Upper lobe of left lung (tissue), 6 donors: ENCODE measurements around the gene SLC13A3. TPM values are rescaled to one million over a fixed set of nuclear protein-coding genes. Genes with fewer than 3 reads are reported as not detected.

Source experiments
- ATAC-seq, 2 donors: fragments of 200-7000 bp; cut with Tn5 transposase; one replicate each; pipeline ENCODE4 v1.9.1; 2022; ENCODE audit warnings: mild to moderate bottlenecking in 2 of 2, moderate library complexity in 2 of 2; ENCODE audit not compliant: low FRiP score in 2 of 2
- DNase-seq, 2 donors: peaks; one replicate each; pipeline ENCODE4 v3.0.0-alpha.2; 2019 to 2020
- H3K27ac ChIP-seq, 4 donors: fragments of 200-600 bp; sonication (generic); one replicate each; pipeline ENCODE4 v1.5.1; 2016 to 2019
- H3K27me3 ChIP-seq, 4 donors: fragments of 200-600 bp; sonication (generic); one replicate each; pipeline ENCODE4 v1.5.1; 2017 to 2019
- H3K36me3 ChIP-seq, 4 donors: fragments of 200-600 bp; sonication (generic); one replicate each; pipeline ENCODE4 v1.5.1; 2016 to 2019
- H3K4me1 ChIP-seq, 4 donors: fragments of 200-600 bp; sonication (generic); one replicate each; pipeline ENCODE4 v1.5.1; 2018 to 2019
- H3K4me3 ChIP-seq, 4 donors: fragments of 200-600 bp; sonication (generic); one replicate each; pipeline ENCODE4 v1.5.1; 2017 to 2019; ENCODE audit warnings: mild to moderate bottlenecking in 2 of 4, moderate library complexity in 1 of 4
- H3K9me3 ChIP-seq, 4 donors: fragments of 200-600 bp; sonication (generic); one replicate each; pipeline ENCODE4 v1.5.1; 2018 to 2019
- EP300 ChIP-seq, 4 donors: sonication (generic); formaldehyde crosslinking; IDR thresholded peaks; one replicate each; pipeline ENCODE4 v1.5.1; 2017; ENCODE audit warnings: antibody characterized with exemption in 4 of 4, control low read depth in 2 of 4
- POLR2A ChIP-seq, 4 donors: fragments of 450-650 bp; IDR thresholded peaks; one replicate each; pipeline ENCODE4 v1.5.1; 2016 to 2017; ENCODE audit warnings: antibody characterized with exemption in 4 of 4, mild to moderate bottlenecking in 2 of 4
- POLR2AphosphoS5 ChIP-seq, 2 donors: sonication (generic); formaldehyde crosslinking; IDR thresholded peaks; one replicate each; pipeline ENCODE4 v1.5.1; 2017; ENCODE audit warnings: antibody characterized with exemption in 2 of 2
- WGBS, 2 donors: methylation state at CpG; one replicate each; pipeline ENCODE4 v1.1.5; 2017 to 2018; 5-methylcytosine and 5-hydroxymethylcytosine counted together
- total RNA-seq, 6 donors: library from RNA; depleted of rRNA in 4 of 6; stranded (reverse); fragments of >200 nt in 4 of 6; gene quantifications; one replicate each; pipeline versions ENCODE4 v1.1.0 to v1.2.1, GENCODE V29; 2016 to 2021
- TF ChIP-seq, protein P1 (sequence below), 6 experiments: fragments of 450-650 bp in 4 of 6; fragments of 200-600 bp in 2 of 6; sonication (generic) in 2 of 6; IDR thresholded peaks; one replicate each; pipeline ENCODE4 v1.5.1; 2016 to 2019; ENCODE audit warnings: antibody characterized with exemption in 6 of 6
- donor health status: DM: no; HTN: no; CAD: no; lungs with moderate emphysema.
- donor health status: DM: no; HTN: yes; CAD: no; lungs with severe emphysema.

The SLC13A3 gene
- total RNA-seq, 6 donors from 2014 or later = 0.88 to 11.5 (median 1.3) TPM

DNA sequence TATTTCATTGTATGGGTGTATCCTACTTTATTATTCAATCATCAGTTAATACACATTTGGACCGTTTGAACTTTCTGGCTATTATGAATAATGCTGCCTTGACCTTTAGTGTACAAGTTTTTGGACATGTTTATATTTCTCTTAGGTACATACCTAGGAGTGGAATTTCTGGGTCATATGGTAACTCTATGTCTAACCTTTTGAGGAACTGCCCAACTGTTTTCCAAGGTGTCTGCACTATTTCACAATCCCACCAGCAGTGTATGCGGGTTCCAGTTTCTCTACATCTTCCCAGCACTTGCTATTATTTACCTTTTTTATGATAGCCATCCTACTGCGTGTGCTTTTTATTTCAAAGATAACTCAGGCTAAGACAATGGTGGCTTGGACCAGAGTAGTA is 14.3 kb upstream of the SLC13A3 start:
- Histone ChIP-seq H3K4me1 (no peaks in the 10 kb centered on the region), H3K4me3 (no peak overlapping the region), H3K27me3 (no peaks in the 10 kb centered on the region), H3K36me3 (no peaks in the 10 kb centered on the region), H3K27ac (no peak overlapping the region), H3K9me3 (peaks cover 4 to 9% (median 6%) of the 10 kb centered on the region in 4 donors)
- TF ChIP-seq EP300 (IDR thresholded peaks at IDR 0.05) (no peak), POLR2A (IDR thresholded peaks at IDR 0.05) (no peak), POLR2AphosphoS5 (IDR thresholded peaks at IDR 0.05) (no peak)
- TF ChIP-seq, protein P1, sequence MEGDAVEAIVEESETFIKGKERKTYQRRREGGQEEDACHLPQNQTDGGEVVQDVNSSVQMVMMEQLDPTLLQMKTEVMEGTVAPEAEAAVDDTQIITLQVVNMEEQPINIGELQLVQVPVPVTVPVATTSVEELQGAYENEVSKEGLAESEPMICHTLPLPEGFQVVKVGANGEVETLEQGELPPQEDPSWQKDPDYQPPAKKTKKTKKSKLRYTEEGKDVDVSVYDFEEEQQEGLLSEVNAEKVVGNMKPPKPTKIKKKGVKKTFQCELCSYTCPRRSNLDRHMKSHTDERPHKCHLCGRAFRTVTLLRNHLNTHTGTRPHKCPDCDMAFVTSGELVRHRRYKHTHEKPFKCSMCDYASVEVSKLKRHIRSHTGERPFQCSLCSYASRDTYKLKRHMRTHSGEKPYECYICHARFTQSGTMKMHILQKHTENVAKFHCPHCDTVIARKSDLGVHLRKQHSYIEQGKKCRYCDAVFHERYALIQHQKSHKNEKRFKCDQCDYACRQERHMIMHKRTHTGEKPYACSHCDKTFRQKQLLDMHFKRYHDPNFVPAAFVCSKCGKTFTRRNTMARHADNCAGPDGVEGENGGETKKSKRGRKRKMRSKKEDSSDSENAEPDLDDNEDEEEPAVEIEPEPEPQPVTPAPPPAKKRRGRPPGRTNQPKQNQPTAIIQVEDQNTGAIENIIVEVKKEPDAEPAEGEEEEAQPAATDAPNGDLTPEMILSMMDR (IDR thresholded peaks at IDR 0.05) = no peak
- DNase-seq = no peak
- WGBS, 2 donors = 82 to 95% methylated on average over 3 of the region's 3 CpGs
- ATAC-seq = no peak

DNA sequence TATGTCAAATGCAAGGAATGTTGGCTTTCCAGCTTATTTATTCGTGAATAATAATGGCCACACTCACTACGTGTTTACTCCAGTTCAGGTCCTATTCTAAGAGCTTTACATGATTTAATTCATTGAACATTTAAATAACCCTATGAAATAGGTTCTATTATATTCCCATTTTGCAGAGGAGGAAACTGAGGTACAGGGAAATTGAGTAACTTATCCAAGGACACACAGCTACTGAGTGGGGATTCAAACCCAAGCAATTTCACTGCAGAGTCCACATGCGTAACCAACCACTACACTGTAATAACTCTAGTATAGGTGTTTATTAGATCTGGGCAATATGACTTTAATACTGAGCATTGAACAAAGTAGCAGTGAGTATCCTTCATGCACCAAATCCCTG is 12.3 kb upstream of the SLC13A3 start:
- TF ChIP-seq POLR2A (IDR thresholded peaks at IDR 0.05) = no peak
- TF ChIP-seq POLR2AphosphoS5 (IDR thresholded peaks at IDR 0.05) = no peak
- no peak for TF ChIP-seq EP300 (IDR thresholded peaks at IDR 0.05)
- TF ChIP-seq, protein P1 (IDR thresholded peaks at IDR 0.05) = no peak
- ATAC-seq (no peak), DNase-seq (no peak)
- no peaks in the 10 kb centered on the region for H3K4me1 ChIP-seq
- no peak overlapping the region for H3K4me3 ChIP-seq
- no peaks in the 10 kb centered on the region for H3K27me3 ChIP-seq
- no peak overlapping the region for H3K27ac ChIP-seq
- H3K36me3 ChIP-seq = no peaks in the 10 kb centered on the region
- WGBS, 2 donors = 89 to 97% methylated on average over 3 of the region's 3 CpGs
- no peaks in the 10 kb centered on the region for H3K9me3 ChIP-seq

DNA sequence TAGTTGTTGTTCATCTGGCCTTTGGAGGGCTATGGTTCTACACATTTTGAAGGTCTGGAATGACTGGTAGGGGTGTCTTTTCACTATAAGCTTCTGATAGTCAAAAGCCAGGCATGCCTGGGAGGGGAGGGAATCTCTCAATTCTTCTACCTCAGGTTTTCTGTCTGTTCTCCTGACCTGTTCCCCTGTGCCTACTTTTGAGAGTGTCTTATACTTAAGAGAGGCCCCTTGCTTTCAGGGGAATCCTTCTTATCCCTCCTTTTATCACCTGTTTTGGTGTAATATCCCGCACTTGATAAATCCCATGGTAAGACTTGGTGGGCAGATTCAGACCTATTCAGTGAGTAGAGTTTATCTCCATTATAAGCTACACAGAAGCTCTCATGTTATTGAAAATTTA is 10.4 kb upstream of the SLC13A3 start:
- H3K4me1 ChIP-seq = no peaks in the 10 kb centered on the region
- H3K27ac ChIP-seq = no peak overlapping the region
- H3K4me3 ChIP-seq = no peak overlapping the region
- DNase-seq = no peak
- no peaks in the 10 kb centered on the region for H3K9me3 ChIP-seq
- no peak for ATAC-seq
- no peaks in the 10 kb centered on the region for H3K27me3 ChIP-seq
- TF ChIP-seq POLR2A (IDR thresholded peaks at IDR 0.05) (no peak), POLR2AphosphoS5 (IDR thresholded peaks at IDR 0.05) (no peak), EP300 (IDR thresholded peaks at IDR 0.05) (no peak)
- TF ChIP-seq, protein P1 (IDR thresholded peaks at IDR 0.05) = no peak
- 94 to 100% methylated on average over 1 of the region's 1 CpG for WGBS, 2 donors
- no peaks in the 10 kb centered on the region for H3K36me3 ChIP-seq

DNA sequence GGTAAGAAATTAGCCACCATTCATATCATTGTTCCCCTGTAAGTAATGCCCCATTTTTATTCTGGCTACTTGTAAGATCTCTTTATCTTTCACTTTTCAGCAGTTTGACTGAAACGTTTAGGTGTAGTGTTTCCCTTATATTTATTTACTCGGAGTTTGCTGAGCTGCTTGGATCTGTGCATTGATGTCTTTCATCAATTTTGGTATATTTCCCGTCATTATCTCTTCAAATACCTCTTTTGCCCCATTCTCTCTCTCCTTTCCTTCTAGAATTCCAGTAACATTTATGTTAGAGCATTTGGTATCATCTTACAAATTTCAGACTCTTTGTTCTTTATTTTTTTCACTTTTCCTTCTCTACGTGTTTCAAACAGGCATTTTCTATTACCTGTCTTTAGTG is 9.2 kb upstream of the SLC13A3 start:
- no peaks in the 10 kb centered on the region for H3K9me3 ChIP-seq
- H3K27me3 ChIP-seq = no peaks in the 10 kb centered on the region
- ATAC-seq = no peak
- no peak for DNase-seq
- WGBS, 2 donors = 86% methylated on average over 4 of the region's 4 CpGs
- no peaks in the 10 kb centered on the region for H3K4me1 ChIP-seq
- H3K4me3 ChIP-seq = no peak overlapping the region
- no peak overlapping the region for H3K27ac ChIP-seq
- TF ChIP-seq POLR2AphosphoS5 (IDR thresholded peaks at IDR 0.05) = no peak
- TF ChIP-seq, protein P1 (IDR thresholded peaks at IDR 0.05) = no peak
- no peak for TF ChIP-seq POLR2A (IDR thresholded peaks at IDR 0.05)
- TF ChIP-seq EP300 (IDR thresholded peaks at IDR 0.05) = no peak
- no peaks in the 10 kb centered on the region for H3K36me3 ChIP-seq

DNA sequence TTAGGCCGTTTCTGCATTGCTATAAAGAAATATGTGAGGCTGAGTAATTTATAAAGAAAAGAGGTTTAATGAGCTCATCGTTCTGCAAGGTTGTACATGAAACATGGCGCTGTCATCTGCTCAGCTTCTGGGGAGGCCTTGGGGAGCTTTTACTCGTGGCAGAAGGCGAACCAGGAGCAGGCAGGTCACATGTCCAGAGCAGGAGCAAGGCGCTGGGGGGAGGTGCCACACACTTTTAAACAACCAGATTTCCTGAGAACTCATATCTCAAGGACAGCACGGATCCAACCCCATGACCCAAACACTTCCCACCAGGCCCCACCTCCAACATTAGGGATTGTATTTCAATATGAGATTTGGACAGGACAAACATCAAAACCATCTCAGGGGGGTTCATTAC is 6.4 kb upstream of the SLC13A3 start:
- no peaks in the 10 kb centered on the region for H3K4me1 ChIP-seq
- no peaks in the 10 kb centered on the region for H3K9me3 ChIP-seq
- no peak overlapping the region for H3K27ac ChIP-seq
- TF ChIP-seq, protein P1 (IDR thresholded peaks at IDR 0.05) = no peak
- no peak for TF ChIP-seq POLR2AphosphoS5 (IDR thresholded peaks at IDR 0.05)
- TF ChIP-seq EP300 (IDR thresholded peaks at IDR 0.05) = no peak
- no peak for TF ChIP-seq POLR2A (IDR thresholded peaks at IDR 0.05)
- H3K4me3 ChIP-seq = no peak overlapping the region
- H3K27me3 ChIP-seq = no peaks in the 10 kb centered on the region
- no peaks in the 10 kb centered on the region for H3K36me3 ChIP-seq
- DNase-seq = no peak
- 81% methylated on average over 7 of the region's 7 CpGs for WGBS, 2 donors
- ATAC-seq = no peak
